ENCODE measurements around the gene SPATS2L. TPM values are rescaled to one million over a fixed set of nuclear protein-coding genes. Genes with fewer than 3 reads are reported as not detected.

The SPATS2L gene
- total and polyA plus RNA-seq, 12 donors, result 23.4 to 104 (median 71.8) TPM

DNA sequence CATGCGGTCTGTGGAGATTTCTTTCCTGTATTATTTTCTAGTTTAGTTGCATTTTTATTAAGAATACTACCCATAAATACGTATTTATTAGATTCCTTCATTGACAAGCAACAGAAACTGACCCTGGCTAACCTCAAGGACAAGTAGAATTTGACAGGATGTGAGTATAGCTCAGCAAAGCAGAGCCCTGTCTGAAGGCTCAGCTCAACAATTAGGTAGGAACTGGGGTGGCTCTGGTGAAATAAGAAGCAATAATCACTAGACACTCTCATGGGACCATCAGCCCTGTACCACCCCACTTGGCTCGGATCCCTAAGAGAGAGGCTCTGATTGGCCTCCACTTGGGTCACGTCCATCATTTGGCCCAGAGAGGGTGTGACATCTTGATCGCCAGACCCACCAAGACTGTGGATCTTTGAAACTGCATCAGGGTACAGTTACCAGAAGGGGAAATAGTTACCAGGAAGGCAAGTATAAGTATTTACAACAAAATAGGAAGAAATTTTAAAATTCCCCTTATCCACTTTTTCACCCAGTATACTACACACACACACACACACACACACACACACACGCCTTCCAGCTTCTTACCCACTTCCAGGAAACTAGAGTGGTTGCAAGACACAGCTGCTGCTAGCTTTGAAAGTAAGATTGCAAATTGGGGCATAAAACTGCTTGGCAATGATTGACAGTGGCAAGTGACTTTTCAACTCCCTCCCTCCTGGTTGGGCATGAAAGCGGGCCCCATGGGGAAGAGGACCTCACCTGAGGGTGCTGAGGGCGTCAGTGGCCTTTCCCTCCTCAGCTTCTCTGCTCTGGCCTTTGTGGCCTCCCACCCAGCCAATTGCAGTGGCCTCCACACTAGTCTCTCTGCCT lies 161.6 kb downstream of the SPATS2L start:
- intact Hi-C loops (cut with DNase I), result no loop called here
- Histone ChIP-seq H3K4me1 (peaks cover 0 to 15% (median 0%) of the 10 kb centered on the region in 9 donors), H3K27me3 (no peaks in the 10 kb centered on the region), H3K27ac (peak overlapping the region in 3 of 10 donors; percentile 19 to 76 (median 46)), H3K9me3 (no peaks in the 10 kb centered on the region), H3K36me3 (peaks cover 0 to 95% (median 29%) of the 10 kb centered on the region in 9 donors), H3K4me3 (no peak overlapping the region)
- 88 to 90% methylated on average over 8 of the region's 8 CpGs for WGBS, 2 donors
- TF ChIP-seq, protein P1, sequence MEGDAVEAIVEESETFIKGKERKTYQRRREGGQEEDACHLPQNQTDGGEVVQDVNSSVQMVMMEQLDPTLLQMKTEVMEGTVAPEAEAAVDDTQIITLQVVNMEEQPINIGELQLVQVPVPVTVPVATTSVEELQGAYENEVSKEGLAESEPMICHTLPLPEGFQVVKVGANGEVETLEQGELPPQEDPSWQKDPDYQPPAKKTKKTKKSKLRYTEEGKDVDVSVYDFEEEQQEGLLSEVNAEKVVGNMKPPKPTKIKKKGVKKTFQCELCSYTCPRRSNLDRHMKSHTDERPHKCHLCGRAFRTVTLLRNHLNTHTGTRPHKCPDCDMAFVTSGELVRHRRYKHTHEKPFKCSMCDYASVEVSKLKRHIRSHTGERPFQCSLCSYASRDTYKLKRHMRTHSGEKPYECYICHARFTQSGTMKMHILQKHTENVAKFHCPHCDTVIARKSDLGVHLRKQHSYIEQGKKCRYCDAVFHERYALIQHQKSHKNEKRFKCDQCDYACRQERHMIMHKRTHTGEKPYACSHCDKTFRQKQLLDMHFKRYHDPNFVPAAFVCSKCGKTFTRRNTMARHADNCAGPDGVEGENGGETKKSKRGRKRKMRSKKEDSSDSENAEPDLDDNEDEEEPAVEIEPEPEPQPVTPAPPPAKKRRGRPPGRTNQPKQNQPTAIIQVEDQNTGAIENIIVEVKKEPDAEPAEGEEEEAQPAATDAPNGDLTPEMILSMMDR (IDR thresholded peaks at IDR 0.05), result no peak
- ATAC-seq (no peak), DNase-seq (no peak)

DNA sequence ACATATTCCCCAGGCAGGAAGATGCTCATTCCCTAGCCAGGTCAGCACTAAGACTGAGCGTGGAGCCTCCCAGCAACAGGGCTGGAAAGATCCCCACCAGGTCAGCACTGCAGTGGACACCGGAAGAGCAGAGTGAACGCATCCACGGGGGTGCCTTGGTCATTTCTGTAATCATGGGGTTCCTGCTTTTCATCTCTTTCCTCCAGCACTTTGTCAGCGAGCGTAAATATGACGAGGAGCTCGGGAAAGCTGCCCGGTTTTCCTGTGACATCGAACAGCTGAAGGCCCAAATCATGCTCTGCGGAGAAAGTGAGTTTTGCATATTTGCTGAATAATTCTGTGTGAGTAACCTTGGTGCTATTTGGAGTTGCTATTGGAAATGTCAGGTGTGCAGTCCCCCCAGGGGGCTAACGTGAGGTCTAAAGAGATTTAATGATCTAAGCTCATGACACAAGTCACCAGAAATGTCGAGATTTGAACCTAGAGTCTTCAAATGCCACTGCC lies 163.3 kb downstream of the SPATS2L start:
- H3K4me3 ChIP-seq, result no peak overlapping the region
- peaks cover 0 to 98% (median 41%) of the 10 kb centered on the region in 9 donors for H3K36me3 ChIP-seq
- peak overlapping the region in 2 of 10 donors; percentile 6 to 50 for H3K27ac ChIP-seq
- TF ChIP-seq, protein P1 (IDR thresholded peaks at IDR 0.05), result no peak
- no peaks in the 10 kb centered on the region for H3K27me3 ChIP-seq
- peak in 1 of 2 donors; percentile 46 for DNase-seq
- intact Hi-C loops (cut with DNase I), result loop anchor here in 6 of 10 donors (5.0 to 10.0 kb wide), 4 partner anchors 155 to 487 kb away; partner anchors contain the start of gene SPATS2L (in 3 of the 6)
- peak in 4 of 8 donors; percentile 9 to 32 (median 24) for ATAC-seq
- H3K9me3 ChIP-seq, result no peaks in the 10 kb centered on the region
- WGBS, 2 donors, result 75 to 85% methylated on average over 13 of the region's 13 CpGs
- peaks cover 0 to 15% (median 0%) of the 10 kb centered on the region in 9 donors for H3K4me1 ChIP-seq

DNA sequence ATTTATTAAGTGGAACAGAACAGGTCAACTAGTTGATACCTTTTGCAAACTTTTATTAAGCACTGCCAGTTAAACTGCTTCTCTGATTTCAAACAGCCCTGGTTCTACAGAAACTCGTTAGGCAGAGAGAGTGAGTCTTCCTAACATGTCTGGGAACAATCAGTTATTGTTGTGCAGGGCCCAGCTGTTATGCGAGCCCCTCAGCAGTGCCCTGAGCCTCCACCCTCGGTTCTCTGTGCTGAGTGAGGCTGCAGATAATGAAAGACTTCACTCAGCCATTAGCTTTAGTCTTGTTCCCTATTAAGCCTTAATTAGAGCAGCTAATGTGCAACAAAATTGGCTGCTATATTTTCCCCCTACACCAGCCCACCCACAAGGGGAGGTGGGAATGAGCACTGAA lies 163.7 kb downstream of the SPATS2L start:
- no peaks in the 10 kb centered on the region for H3K27me3 ChIP-seq
- H3K4me1 ChIP-seq, result peaks cover 0 to 15% (median 0%) of the 10 kb centered on the region in 9 donors
- H3K36me3 ChIP-seq, result peaks cover 0 to 98% (median 45%) of the 10 kb centered on the region in 9 donors
- no peak for DNase-seq
- H3K9me3 ChIP-seq, result no peaks in the 10 kb centered on the region
- intact Hi-C loops (cut with DNase I), result loop anchor here in 6 of 10 donors (5.0 to 10.0 kb wide), 4 partner anchors 155 to 488 kb away; partner anchors contain the start of gene SPATS2L (in 3 of the 6)
- 72 to 81% methylated on average over 3 of the region's 3 CpGs for WGBS, 2 donors
- no peak overlapping the region for H3K4me3 ChIP-seq
- H3K27ac ChIP-seq, result peak overlapping the region in 1 of 10 donors; percentile 50
- TF ChIP-seq, protein P1 (IDR thresholded peaks at IDR 0.05), result no peak
- ATAC-seq, result no peak

DNA sequence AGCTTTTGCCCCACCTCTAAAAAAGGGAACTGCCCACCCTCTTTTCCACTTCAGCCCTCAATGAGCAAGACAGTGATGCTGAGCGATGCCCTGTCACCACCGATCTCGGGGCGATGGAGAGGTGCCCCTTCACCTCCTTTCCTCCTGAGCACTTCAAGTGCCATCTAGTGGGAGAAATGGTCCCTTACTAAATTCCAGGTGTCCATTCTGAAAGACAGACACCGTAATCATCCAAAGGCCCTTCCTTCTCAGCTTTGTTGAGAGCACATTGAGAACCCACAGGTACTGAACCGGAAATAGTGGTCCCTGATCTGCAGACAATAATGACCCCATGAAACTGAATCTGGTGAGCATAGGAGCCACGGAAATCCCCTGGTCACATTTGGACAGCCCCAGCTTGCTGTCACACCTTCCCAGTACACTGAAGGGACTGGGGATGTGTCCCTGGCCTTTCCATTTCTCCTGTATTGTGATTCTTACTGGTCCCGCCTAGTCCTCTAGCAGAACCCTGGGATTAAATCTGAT lies 164.9 kb downstream of the SPATS2L start:
- H3K27ac ChIP-seq, result no peak overlapping the region

More for the DNA sequence above, 164.9 kb downstream of the SPATS2L start:
- Histone ChIP-seq H3K4me3 (no peak overlapping the region), H3K36me3 (peaks cover 0 to 98% (median 54%) of the 10 kb centered on the region in 9 donors), H3K27me3 (no peaks in the 10 kb centered on the region), H3K4me1 (peaks cover 0 to 13% (median 0%) of the 10 kb centered on the region in 9 donors), H3K9me3 (no peaks in the 10 kb centered on the region)
- DNase-seq, result no peak
- TF ChIP-seq, protein P1 (IDR thresholded peaks at IDR 0.05), result peak in 8 of 9 donors; percentile 23 to 61 (median 50)
- WGBS, 2 donors, result 62 to 69% methylated on average over 8 of the region's 8 CpGs
- ATAC-seq, result no peak
- intact Hi-C loops (cut with DNase I), result loop anchor here in 6 of 10 donors (5.0 to 10.0 kb wide), 4 partner anchors 157 to 489 kb away; partner anchors contain the start of gene SPATS2L (in 3 of the 6)
